HepG2 (cell line): ENCODE data around the gene ULBP2. TPM values are rescaled to one million over a fixed set of nuclear protein-coding genes. Genes with fewer than 3 reads are reported as not detected.

Experiments used
- BCL6 ChIP-seq: IDR thresholded peaks from 2 replicates; pipeline ENCODE4 v1.6.1; 2016; ENCODE audit warnings: missing genetic modification reagents, missing compliant biosample characterization
- BORCS8-MEF2B ChIP-seq: sonication (generic); formaldehyde crosslinking; IDR thresholded peaks from 2 replicates; pipeline ENCODE4 v1.8.0; 2022; ENCODE audit warnings: mild to moderate bottlenecking, missing genetic modification reagents
- FOXP1 ChIP-seq, 2 experiments: fragments of 450-650 bp in 1 of 2; IDR thresholded peaks; 2 replicates each; pipeline ENCODE4 v1.6.1; 2017 to 2018; ENCODE audit warnings: antibody characterized with exemption in 1 of 2
- KLF6 ChIP-seq: IDR thresholded peaks from 2 replicates; pipeline ENCODE4 v1.8.0; 2016; ENCODE audit warnings: missing biosample characterization, missing genetic modification reagents
- NR2F1 ChIP-seq, 2 experiments: fragments of 450-650 bp in 1 of 2; formaldehyde crosslinking in 1 of 2; IDR thresholded peaks; 2 replicates each; pipeline versions ENCODE4 v1.5.0 to v1.6.1; 2016 to 2020; ENCODE audit warnings: mild to moderate bottlenecking in 1 of 2, missing compliant biosample characterization in 1 of 2, missing genetic modification reagents in 1 of 2, moderate library complexity in 1 of 2
- RBAK ChIP-seq: sonication (generic); formaldehyde crosslinking; IDR thresholded peaks from 2 replicates; pipeline ENCODE4 v1.5.1; 2020; ENCODE audit warnings: mild to moderate bottlenecking, missing genetic modification reagents
- TBX2 ChIP-seq: sonication (generic); formaldehyde crosslinking; IDR thresholded peaks from 2 replicates; pipeline ENCODE4 v1.5.0; 2020; ENCODE audit warnings: missing genetic modification reagents, mild to moderate bottlenecking, borderline replicate concordance
- ZHX2 ChIP-seq, 2 experiments: sonication (generic) in 1 of 2; formaldehyde crosslinking in 1 of 2; IDR thresholded peaks; 2 replicates each; pipeline versions ENCODE4 v1.6.1 to v1.9.0; 2014 to 2022; ENCODE audit warnings: antibody characterized with exemption in 1 of 2, borderline replicate concordance in 1 of 2, inconsistent platforms in 1 of 2, low read depth in 1 of 2, missing genetic modification reagents in 1 of 2
- ZNF20 ChIP-seq: sonication (generic); formaldehyde crosslinking; IDR thresholded peaks from 2 replicates; pipeline ENCODE4 v1.4.0; 2020; ENCODE audit warnings: mild to moderate bottlenecking, moderate library complexity, missing genetic modification reagents
- ZNF570 ChIP-seq: sonication (generic); formaldehyde crosslinking; IDR thresholded peaks from 2 replicates; pipeline ENCODE4 v1.4.0; 2020; ENCODE audit warnings: mild to moderate bottlenecking, missing genetic modification reagents, borderline replicate concordance
- ZNF572 ChIP-seq: sonication (generic); formaldehyde crosslinking; IDR thresholded peaks from 2 replicates; pipeline ENCODE4 v1.5.1; 2020; ENCODE audit warnings: mild to moderate bottlenecking, missing genetic modification reagents
- polyA plus RNA-seq, 8 experiments: library from polyadenylated mRNA; depleted of rRNA in 3 of 8; stranded (reverse) in 7 of 8; unstranded in 1 of 8; fragments of >200 nt; fragmentation: Illumina TruSeq in 4 of 8; extraction: Trizol in 4 of 8; gene quantifications; 2 replicates each; pipeline versions ENCODE4 v1.2.1 to v1.2.3, GENCODE V29; 2011 to 2016; ENCODE audit warnings: low read depth in 4 of 8, missing spikeins in 1 of 8, mixed read lengths in 1 of 8; ENCODE audit not compliant: insufficient read depth in 1 of 8
- total RNA-seq, 5 experiments: library from RNA; depleted of rRNA; stranded (reverse); fragments of >200 nt; fragmentation: Illumina TruSeq; extraction: Trizol; gene quantifications; 2 replicates each; pipeline ENCODE4 v1.2.3, GENCODE V29; 2016; ENCODE audit warnings: low read depth in 1 of 5
- TF ChIP-seq, protein P1 (sequence below): sonication (generic); formaldehyde crosslinking; IDR thresholded peaks from 2 replicates; pipeline ENCODE4 v1.8.0; 2022; ENCODE audit warnings: mild to moderate bottlenecking, missing genetic modification reagents, borderline replicate concordance
- TF ChIP-seq, protein P2 (sequence below): IDR thresholded peaks from 2 replicates; pipeline ENCODE4 v1.6.1; 2018; ENCODE audit warnings: missing genetic modification reagents, mild to moderate bottlenecking, missing compliant biosample characterization
- TF ChIP-seq, protein P3 (sequence below): sonication (generic); formaldehyde crosslinking; IDR thresholded peaks from 2 replicates; pipeline ENCODE4 v1.4.0; 2020; ENCODE audit warnings: missing genetic modification reagents, borderline replicate concordance
- TF ChIP-seq, protein P4 (sequence below): IDR thresholded peaks from 2 replicates; pipeline ENCODE4 v1.6.1; 2016; ENCODE audit warnings: low read depth, borderline replicate concordance

ULBP2 gene
- total and polyA plus RNA-seq, 2 of the 13 experiments (the other 11 are each of a cell fraction or from before 2014, with no cell fraction given) = not detected

DNA sequence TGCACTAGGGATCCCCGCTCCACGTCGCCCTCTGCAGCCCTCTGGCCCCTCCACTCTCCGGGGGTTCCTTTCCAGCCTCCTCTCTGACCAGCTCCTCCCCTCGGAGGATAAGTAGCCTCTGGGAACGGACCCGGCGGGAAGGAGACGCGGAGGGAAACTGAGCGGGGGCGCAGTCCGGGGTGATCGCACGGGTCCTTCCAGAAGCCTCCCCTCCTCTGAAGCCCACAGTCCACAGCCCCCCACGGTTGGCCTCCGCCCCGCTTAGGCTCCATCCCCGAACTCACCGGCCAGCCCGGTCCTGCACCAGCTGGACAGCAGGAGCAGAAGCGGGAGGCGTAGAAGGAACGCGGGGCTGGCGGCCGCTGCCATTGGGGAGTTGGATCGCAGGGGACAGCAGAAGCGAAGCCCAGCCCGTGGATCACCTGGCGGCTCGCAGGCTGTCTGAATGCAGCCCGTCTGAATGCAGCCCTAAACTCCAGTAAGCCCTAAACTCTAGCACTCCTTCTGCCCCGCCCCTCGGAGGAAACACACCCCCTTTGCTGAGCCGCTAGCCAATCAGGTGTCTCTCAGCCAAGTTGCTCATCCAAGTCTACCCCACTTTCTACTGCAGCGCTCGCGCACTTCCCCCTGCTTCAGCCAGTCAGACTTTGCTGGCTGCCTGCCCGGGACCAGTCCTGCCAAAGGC, 19.0 kb upstream of the ULBP2 start, which contains the start of gene RAET1G (continued):
- TF ChIP-seq ZNF20 = no peak
- TF ChIP-seq, protein P1, sequence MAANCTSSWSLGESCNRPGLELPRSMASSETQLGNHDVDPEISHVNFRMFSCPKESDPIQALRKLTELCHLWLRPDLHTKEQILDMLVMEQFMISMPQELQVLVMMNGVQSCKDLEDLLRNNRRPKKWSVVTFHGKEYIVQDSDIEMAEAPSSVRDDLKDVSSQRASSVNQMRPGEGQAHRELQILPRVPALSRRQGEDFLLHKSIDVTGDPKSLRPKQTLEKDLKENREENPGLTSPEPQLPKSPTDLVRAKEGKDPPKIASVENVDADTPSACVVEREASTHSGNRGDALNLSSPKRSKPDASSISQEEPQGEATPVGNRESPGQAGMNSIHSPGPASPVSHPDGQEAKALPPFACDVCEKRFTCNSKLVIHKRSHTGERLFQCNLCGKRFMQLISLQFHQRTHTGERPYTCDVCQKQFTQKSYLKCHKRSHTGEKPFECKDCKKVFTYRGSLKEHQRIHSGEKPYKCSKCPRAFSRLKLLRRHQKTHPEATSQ = no peak
- no peak for TF ChIP-seq KLF6 (CRISPR knock-in tag)
- TF ChIP-seq, protein P2, sequence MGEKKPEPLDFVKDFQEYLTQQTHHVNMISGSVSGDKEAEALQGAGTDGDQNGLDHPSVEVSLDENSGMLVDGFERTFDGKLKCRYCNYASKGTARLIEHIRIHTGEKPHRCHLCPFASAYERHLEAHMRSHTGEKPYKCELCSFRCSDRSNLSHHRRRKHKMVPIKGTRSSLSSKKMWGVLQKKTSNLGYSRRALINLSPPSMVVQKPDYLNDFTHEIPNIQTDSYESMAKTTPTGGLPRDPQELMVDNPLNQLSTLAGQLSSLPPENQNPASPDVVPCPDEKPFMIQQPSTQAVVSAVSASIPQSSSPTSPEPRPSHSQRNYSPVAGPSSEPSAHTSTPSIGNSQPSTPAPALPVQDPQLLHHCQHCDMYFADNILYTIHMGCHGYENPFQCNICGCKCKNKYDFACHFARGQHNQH = 0 out of 2 replicates have a peak, but pooled peaks have one; percentile 56
- TF ChIP-seq, protein P3, sequence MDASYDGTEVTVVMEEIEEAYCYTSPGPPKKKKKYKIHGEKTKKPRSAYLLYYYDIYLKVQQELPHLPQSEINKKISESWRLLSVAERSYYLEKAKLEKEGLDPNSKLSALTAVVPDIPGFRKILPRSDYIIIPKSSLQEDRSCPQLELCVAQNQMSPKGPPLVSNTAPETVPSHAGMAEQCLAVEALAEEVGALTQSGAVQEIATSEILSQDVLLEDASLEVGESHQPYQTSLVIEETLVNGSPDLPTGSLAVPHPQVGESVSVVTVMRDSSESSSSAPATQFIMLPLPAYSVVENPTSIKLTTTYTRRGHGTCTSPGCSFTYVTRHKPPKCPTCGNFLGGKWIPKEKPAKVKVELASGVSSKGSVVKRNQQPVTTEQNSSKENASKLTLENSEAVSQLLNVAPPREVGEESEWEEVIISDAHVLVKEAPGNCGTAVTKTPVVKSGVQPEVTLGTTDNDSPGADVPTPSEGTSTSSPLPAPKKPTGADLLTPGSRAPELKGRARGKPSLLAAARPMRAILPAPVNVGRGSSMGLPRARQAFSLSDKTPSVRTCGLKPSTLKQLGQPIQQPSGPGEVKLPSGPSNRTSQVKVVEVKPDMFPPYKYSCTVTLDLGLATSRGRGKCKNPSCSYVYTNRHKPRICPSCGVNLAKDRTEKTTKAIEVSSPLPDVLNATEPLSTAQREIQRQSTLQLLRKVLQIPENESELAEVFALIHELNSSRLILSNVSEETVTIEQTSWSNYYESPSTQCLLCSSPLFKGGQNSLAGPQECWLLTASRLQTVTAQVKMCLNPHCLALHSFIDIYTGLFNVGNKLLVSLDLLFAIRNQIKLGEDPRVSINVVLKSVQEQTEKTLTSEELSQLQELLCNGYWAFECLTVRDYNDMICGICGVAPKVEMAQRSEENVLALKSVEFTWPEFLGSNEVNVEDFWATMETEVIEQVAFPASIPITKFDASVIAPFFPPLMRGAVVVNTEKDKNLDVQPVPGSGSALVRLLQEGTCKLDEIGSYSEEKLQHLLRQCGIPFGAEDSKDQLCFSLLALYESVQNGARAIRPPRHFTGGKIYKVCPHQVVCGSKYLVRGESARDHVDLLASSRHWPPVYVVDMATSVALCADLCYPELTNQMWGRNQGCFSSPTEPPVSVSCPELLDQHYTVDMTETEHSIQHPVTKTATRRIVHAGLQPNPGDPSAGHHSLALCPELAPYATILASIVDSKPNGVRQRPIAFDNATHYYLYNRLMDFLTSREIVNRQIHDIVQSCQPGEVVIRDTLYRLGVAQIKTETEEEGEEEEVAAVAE (CRISPR knock-in tag) = no peak
- no peak for TF ChIP-seq BCL6 (CRISPR knock-in tag)
- no peak for TF ChIP-seq ZNF570 (CRISPR knock-in tag)
- TF ChIP-seq NR2F1 (CRISPR knock-in tag; IDR thresholded peaks at IDR 0.05) = no peak
- TF ChIP-seq TBX2 (CRISPR knock-in tag) = no peak; the same call in 1 of the 2 replicates
- TF ChIP-seq FOXP1 (IDR thresholded peaks at IDR 0.05) = no peak
- TF ChIP-seq FOXP1 (CRISPR knock-in tag; IDR thresholded peaks at IDR 0.05) = no peak
- TF ChIP-seq ZHX2 (IDR thresholded peaks at IDR 0.05; ENCODE audit: low read depth) = no peak
- no peak for TF ChIP-seq ZHX2 (CRISPR knock-in tag; IDR thresholded peaks at IDR 0.05; ENCODE audit: borderline replicate concordance)
- TF ChIP-seq RBAK (CRISPR knock-in tag) = no peak
- TF ChIP-seq, protein P4, sequence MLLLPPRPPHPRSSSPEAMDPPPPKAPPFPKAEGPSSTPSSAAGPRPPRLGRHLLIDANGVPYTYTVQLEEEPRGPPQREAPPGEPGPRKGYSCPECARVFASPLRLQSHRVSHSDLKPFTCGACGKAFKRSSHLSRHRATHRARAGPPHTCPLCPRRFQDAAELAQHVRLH (CRISPR knock-in tag) = no peak
- TF ChIP-seq ZNF572 (CRISPR knock-in tag) = no peak
- TF ChIP-seq BORCS8-MEF2B (CRISPR knock-in tag) = peak; percentile 15; the same call in 1 of the 2 replicates
